CD14-positive monocyte (primary cell): Measurements from ENCODE around the gene THSD4. TPM values are rescaled to one million over a fixed set of nuclear protein-coding genes. Genes with fewer than 3 reads are reported as not detected.

ENCODE experiments used
- DNase-seq, 3 donors: peaks; one replicate each; pipeline ENCODE4 v3.0.0-alpha.2; 2011 to 2022
- H2AFZ ChIP-seq: 2 replicates; pipeline ENCODE4 v1.6.0; 2012; ENCODE audit warnings: mild to moderate bottlenecking, low read depth, low read length, inconsistent platforms; ENCODE audit not compliant: insufficient read depth, poor library complexity, severe bottlenecking
- H3K27ac ChIP-seq, 2 donors: 1 replicate in 1 of 2; 2 replicates in 1 of 2; pipeline ENCODE4 v1.5.1; 2012 to 2013; ENCODE audit warnings: low read length in 2 of 2, control low read depth in 1 of 2, inconsistent platforms in 1 of 2, low read depth in 1 of 2, mild to moderate bottlenecking in 1 of 2
- H3K27me3 ChIP-seq, 2 donors: one replicate each; pipeline versions ENCODE4 v1.6.0 to v1.6.1; 2011 to 2013; ENCODE audit warnings: low read length in 2 of 2; ENCODE audit not compliant: control insufficient read depth in 2 of 2, insufficient read depth in 2 of 2
- H3K36me3 ChIP-seq, 2 donors: replicated peaks in 1 of 2; 1 replicate in 1 of 2; 2 replicates in 1 of 2; pipeline versions ENCODE4 v1.5.1 to v1.6.1; 2012 to 2013; ENCODE audit warnings: low read length in 2 of 2, control low read depth in 1 of 2, inconsistent platforms in 1 of 2, mild to moderate bottlenecking in 1 of 2; ENCODE audit not compliant: insufficient read depth in 2 of 2, control insufficient read depth in 1 of 2
- H3K4me1 ChIP-seq, 2 donors: 1 replicate in 1 of 2; 2 replicates in 1 of 2; pipeline versions ENCODE4 v1.5.1 to v1.6.1; 2012 to 2013; ENCODE audit warnings: low read length in 2 of 2, control low read depth in 1 of 2, inconsistent platforms in 1 of 2, mild to moderate bottlenecking in 1 of 2, moderate library complexity in 1 of 2; ENCODE audit not compliant: insufficient read depth in 2 of 2, control insufficient read depth in 1 of 2
- H3K4me2 ChIP-seq: replicated peaks from 2 replicates; pipeline ENCODE3; 2012; ENCODE audit warnings: low read length, moderate library complexity, mild to moderate bottlenecking; ENCODE audit not compliant: poor library complexity, severe bottlenecking; ENCODE audit errors: extremely low read depth
- H3K4me3 ChIP-seq, 3 experiments: fragments of 200-600 bp in 1 of 3; sonication (generic) in 1 of 3; replicated peaks in 1 of 3; 1 replicate in 2 of 3; 2 replicates in 1 of 3; pipeline ENCODE4 v1.5.1; 2011 to 2013; ENCODE audit warnings: low read length in 3 of 3, mild to moderate bottlenecking in 3 of 3, control low read depth in 2 of 3, low read depth in 2 of 3, inconsistent platforms in 1 of 3, moderate library complexity in 1 of 3
- H3K79me2 ChIP-seq: 2 replicates; pipeline ENCODE4 v1.6.0; 2012; ENCODE audit warnings: mild to moderate bottlenecking, control low read depth, inconsistent platforms, low read length, moderate library complexity; ENCODE audit not compliant: insufficient read depth
- H3K9ac ChIP-seq: 2 replicates; pipeline ENCODE4 v1.6.0; 2017; ENCODE audit warnings: low read length, mild to moderate bottlenecking; ENCODE audit not compliant: insufficient read depth, poor library complexity, severe bottlenecking
- H3K9me3 ChIP-seq, 2 donors: replicated peaks in 1 of 2; 1 replicate in 1 of 2; 2 replicates in 1 of 2; pipeline versions ENCODE4 v1.5.1 to v1.6.1; 2012 to 2013; ENCODE audit warnings: low read length in 2 of 2, control low read depth in 1 of 2; ENCODE audit not compliant: control insufficient read depth in 1 of 2, insufficient read depth in 1 of 2
- H4K20me1 ChIP-seq: 2 replicates; pipeline ENCODE4 v1.6.0; 2012; ENCODE audit warnings: mild to moderate bottlenecking, low read length, control low read depth, moderate library complexity; ENCODE audit not compliant: insufficient read depth
- H3K27ac Mint-ChIP-seq, 7 donors: one replicate each; pipeline ENCODE4 v1.8.0; 2020; ENCODE audit warnings: mild to moderate bottlenecking in 7 of 7, mixed read lengths in 7 of 7, moderate library complexity in 6 of 7, inconsistent platforms in 2 of 7
- H3K27me3 Mint-ChIP-seq, 3 donors: one replicate each; pipeline ENCODE4 v1.8.0; 2021 to 2022; ENCODE audit warnings: low read depth in 3 of 3, mild to moderate bottlenecking in 3 of 3, mixed read lengths in 3 of 3, moderate library complexity in 3 of 3, inconsistent platforms in 1 of 3
- H3K36me3 Mint-ChIP-seq, 2 donors: one replicate each; pipeline ENCODE4 v1.8.0; 2020; ENCODE audit warnings: mixed read lengths in 2 of 2, inconsistent platforms in 1 of 2, mild to moderate bottlenecking in 1 of 2
- H3K4me1 Mint-ChIP-seq: one replicate; pipeline ENCODE4 v1.8.0; 2020; ENCODE audit warnings: mild to moderate bottlenecking, mixed read lengths
- H3K4me3 Mint-ChIP-seq, 2 donors: one replicate each; pipeline ENCODE4 v1.8.0; 2020; ENCODE audit warnings: mild to moderate bottlenecking in 2 of 2, mixed read lengths in 2 of 2, moderate library complexity in 1 of 2
- H3K9me3 Mint-ChIP-seq, 7 donors: one replicate each; pipeline ENCODE4 v1.8.0; 2020 to 2022; ENCODE audit warnings: mixed read lengths in 7 of 7, mild to moderate bottlenecking in 6 of 7, moderate library complexity in 6 of 7, inconsistent platforms in 2 of 7
- CTCF ChIP-seq: fragments of 200-600 bp; IDR thresholded peaks from one replicate; pipeline ENCODE4 v1.8.0; 2022; ENCODE audit warnings: antibody characterized with exemption, mild to moderate bottlenecking
- WGBS: methylation state at CpG from one replicate; pipeline ENCODE4 v1.1.5; 2013; ENCODE audit warnings: missing lambda C conversion rate; ENCODE audit not compliant: insufficient coverage; 5-methylcytosine and 5-hydroxymethylcytosine counted together
- intact Hi-C, 2 donors: fragments of 100-400 bp; cut with micrococcal nuclease; formaldehyde crosslinking; loops; one replicate each; pipeline versions ENCODE4 v1.15.0 to v1.15.1; 2023
- polyA plus RNA-seq, 3 donors: library from polyadenylated mRNA; depleted of rRNA in 1 of 3; unstranded in 2 of 3; stranded (reverse) in 1 of 3; fragments of 300-500 nt in 2 of 3; fragments of >200 nt in 1 of 3; fragmentation: Illumina TruSeq in 2 of 3; gene quantifications; 1 replicate in 2 of 3; 2 replicates in 1 of 3; pipeline ENCODE4 v1.2.3, GENCODE V29; 2012 to 2021

THSD4 gene
- polyA plus RNA-seq, 3 donors = not detected

GRCh38 chr15:71542836-71543235 is 427.6 kb downstream of the THSD4 start:
- Mint-ChIP-seq H3K27me3 (peaks cover 0 to 11% (median 5%) of the 10 kb centered on the region in 3 donors), H3K9me3 (peaks cover 0 to 8% (median 3%) of the 10 kb centered on the region in 7 donors)

GRCh38 chr15:71543413-71543812 is 428.1 kb downstream of the THSD4 start:
- intact Hi-C loops = no loop called here
- TF ChIP-seq CTCF = no peak
- Histone ChIP-seq H3K79me2 (no peaks in the 10 kb centered on the region), H2AFZ (no peak overlapping the region), H3K4me2 (no peak overlapping the region), H3K27ac (no peak overlapping the region), H3K27me3 (no peaks in the 10 kb centered on the region), H3K4me1 (no peaks in the 10 kb centered on the region), H3K36me3 (no peaks in the 10 kb centered on the region), H3K9me3 (no peaks in the 10 kb centered on the region), H3K9ac (no peak overlapping the region), H4K20me1 (no peaks in the 10 kb centered on the region), H3K4me3 (no peak overlapping the region)
- DNase-seq = no peak
- Mint-ChIP-seq H3K27ac (no peak overlapping the region), H3K36me3 (no peaks in the 10 kb centered on the region), H3K27me3 (peaks cover 0 to 11% (median 5%) of the 10 kb centered on the region in 3 donors), H3K4me3 (no peak overlapping the region), H3K9me3 (peaks cover 0 to 8% (median 3%) of the 10 kb centered on the region in 7 donors), H3K4me1 (no peaks in the 10 kb centered on the region)
- 80% methylated on average over 3 of the region's 3 CpGs for WGBS

More at GRCh38 chr15:71542836-71543235, 427.6 kb downstream of the THSD4 start:
- Histone ChIP-seq H2AFZ (no peak overlapping the region), H3K9ac (no peak overlapping the region), H3K79me2 (no peaks in the 10 kb centered on the region), H3K27ac (no peak overlapping the region), H3K36me3 (no peaks in the 10 kb centered on the region), H3K9me3 (no peaks in the 10 kb centered on the region), H3K27me3 (no peaks in the 10 kb centered on the region), H3K4me2 (no peak overlapping the region), H4K20me1 (no peaks in the 10 kb centered on the region), H3K4me3 (no peak overlapping the region), H3K4me1 (no peaks in the 10 kb centered on the region)
- no peak for TF ChIP-seq CTCF
- Mint-ChIP-seq H3K27ac (no peak overlapping the region), H3K36me3 (no peaks in the 10 kb centered on the region), H3K4me1 (no peaks in the 10 kb centered on the region), H3K4me3 (no peak overlapping the region)
- intact Hi-C loops = no loop called here
- no peak for DNase-seq
